NCI-H1930 (cell line): Measurements from ENCODE around the gene MAPKAPK3.
"Not testable (repeated sequence)": the region's sequence is repeated elsewhere in the genome, so short reads cannot be mapped to it uniquely, and the experiment has no call there.

Experiments used
- DNase-seq, 2 experiments: peaks; one replicate each; lab custom pipeline; 2025; lab: John Stamatoyannopoulos, UW

MAPKAPK3 gene

DNA sequence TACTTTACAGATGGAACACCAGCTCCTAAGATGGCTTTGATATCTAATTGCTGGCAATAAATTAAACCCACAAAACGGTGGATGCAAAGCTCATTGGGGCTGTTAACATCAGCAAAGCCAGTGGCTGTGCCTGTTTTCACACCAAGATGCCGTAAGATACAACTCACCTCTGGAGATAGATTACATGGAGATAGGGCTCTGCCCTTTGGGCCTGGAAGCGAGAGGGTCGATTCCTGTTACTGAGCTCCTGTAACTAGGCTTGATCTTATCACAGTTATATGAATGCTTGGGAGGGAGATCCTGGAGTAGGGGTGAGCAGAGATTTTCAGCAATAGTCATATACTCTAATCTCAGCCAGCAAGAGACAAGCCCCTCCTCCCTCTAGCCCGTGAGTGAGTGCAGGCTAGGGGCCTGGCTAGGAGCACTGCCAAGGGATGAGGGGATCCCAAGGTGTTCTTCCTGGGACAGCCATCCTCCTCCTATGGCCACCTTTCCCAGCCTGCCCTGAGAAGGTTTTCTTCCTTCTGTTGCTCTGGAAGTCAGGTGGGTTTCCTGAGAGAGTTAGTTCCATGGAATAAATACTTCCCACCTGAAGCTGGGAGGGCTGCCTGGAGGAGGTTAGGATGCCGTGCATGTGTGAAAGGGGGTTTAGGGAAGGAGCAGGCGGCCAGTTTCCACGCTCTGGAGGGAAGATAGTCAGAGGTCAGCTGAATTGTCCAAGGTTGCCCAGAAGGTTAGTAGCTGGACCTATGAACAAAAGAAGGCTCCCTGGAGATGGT is 39.7 kb downstream of the MAPKAPK3 start:
- DNase-seq, result no peak

- no peak for DNase-seq
Measured at GRCh38 chr3:50657407-50657806, 40.5 kb downstream of the MAPKAPK3 start.

DNA sequence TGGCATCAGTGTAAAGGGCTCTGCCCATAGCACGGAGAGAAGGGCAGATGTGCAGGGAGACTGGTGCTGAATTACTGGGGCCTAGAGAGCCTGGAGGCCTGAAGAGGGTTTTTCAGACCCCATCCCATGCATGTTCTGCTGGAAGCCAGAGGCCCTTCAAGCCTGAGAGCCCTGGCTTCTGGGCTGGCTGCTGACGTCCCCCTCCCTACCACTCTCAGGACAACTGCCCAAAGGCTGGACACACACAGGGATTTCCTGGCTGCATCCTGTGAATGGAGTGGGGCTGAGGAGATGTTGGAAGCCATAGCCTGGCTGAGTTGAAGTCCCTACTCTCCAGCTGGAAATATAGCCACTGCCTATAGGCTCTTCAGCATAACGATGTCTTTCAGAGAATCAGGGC is 40.9 kb downstream of the MAPKAPK3 start:
- no peak for DNase-seq

- no peak for DNase-seq
Measured at GRCh38 chr3:50658416-50658815, 41.5 kb downstream of the MAPKAPK3 start.

- DNase-seq, result no peak
Measured at GRCh38 chr3:50658831-50659230, 41.9 kb downstream of the MAPKAPK3 start.

DNA sequence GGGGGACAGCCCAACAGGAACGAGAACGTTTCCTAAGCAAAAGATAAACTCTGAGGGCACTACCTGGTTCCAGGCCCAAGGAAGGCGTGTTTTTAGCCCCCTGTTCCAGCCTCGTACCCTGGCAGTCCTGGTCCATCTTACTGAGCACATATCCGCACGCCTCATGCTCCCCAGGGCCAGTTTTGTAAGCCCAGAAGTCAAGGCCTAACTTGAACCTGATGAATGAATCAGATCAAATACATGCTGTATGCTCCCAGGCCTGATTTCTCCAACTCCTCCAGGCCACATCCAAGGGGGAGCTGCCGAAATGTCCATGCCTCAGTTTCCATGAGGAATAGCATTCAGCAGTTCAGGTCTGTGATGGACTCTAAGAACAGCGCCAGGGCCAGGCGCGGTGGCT is 43.4 kb downstream of the MAPKAPK3 start:
- DNase-seq, result no peak

DNA sequence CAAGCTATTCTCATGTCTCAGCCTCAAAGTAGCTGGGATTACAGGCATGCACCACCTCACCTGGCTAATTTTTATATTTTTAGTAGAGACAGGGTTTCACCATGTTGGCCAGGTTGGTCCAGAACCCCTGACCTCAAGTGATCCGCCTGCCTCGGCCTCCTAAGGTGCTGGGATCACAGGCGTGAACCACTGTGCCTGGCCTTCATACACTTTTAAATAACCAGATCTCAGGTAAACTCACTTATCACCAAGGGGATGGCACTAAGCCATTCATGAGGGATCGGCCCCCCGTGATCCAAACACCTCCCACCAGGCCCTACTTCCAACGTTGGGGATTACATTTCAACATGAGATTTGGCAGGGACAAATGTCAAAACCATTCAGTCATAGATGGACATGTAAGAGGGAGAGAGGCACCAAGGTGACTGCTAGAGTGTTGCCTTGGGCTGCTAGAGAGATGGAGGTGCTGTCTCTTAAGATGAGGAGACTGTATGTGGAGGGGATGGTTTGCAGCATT is 44.4 kb downstream of the MAPKAPK3 start:
- no peak for DNase-seq

- no peak for DNase-seq
Measured at GRCh38 chr3:50662408-50662807, 45.5 kb downstream of the MAPKAPK3 start.

DNA sequence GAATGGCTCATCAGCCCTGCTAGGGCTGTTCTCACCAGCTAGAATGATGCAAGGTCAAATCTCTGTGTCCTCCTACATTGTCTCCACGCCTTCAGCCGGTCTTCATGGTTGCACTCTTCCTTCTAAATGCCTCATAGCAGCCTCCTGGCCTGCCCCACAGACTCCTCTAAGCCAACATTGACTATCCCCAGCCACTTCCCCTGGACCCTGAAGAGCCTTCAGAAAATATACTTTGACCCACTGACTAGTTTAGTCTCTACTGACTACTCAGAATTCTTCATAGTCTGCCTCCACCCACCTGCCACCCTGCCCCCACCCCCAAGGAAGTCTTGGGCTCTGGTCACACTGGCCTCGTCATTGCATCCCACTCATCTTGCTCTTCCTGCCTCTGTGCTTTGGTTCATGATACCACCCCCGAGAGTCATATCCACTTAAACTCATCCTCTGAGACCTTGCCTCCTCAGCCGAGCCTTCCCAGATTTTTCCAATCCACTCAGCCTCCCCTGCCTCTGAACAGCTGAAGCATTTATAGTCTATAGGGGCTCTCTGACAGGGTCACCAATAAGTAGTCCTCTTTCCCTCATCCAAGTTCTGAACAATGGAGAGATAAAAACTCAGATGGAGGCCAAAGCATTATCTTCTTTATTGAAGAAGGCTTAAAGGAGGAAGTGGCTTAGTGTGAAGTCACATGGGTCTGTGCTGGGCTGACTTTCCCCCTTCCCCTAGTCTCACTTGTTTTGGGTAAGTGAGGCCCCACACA is 48.3 kb downstream of the MAPKAPK3 start:
- no peak for DNase-seq

DNA sequence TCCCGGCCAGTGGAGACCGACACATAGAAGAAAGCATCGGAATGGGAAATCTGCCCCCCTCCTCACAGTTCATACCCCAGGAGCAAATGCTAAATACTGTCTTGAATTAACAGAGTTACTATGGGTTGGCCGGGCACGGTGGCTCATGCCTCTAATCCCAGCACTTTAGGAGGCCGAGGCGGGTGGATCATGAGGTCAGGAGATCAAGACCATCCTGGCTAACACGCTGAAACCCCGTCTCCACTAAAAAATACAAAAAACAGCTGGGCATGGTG is 48.8 kb downstream of the MAPKAPK3 start:
- DNase-seq, result not testable (repeated sequence)

DNA sequence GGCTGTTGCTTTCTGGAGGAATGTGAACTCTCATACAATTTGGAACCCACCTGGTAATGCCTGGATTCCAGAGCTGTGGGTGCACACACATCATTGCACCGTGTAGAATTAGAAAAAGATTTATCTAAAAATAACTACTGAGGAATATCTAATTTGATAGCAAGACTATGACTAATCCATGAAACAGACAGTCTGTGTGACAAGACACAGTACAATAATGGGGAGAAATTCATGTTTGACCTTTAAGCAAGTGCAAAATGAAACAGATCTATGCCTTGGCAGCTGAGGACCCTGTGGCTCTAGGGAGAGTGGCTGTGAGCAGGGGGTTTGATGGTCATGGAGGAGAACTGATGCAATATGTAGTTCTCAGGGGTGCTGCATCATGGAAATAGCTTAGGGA is 49.9 kb downstream of the MAPKAPK3 start:
- DNase-seq, result no peak

DNA sequence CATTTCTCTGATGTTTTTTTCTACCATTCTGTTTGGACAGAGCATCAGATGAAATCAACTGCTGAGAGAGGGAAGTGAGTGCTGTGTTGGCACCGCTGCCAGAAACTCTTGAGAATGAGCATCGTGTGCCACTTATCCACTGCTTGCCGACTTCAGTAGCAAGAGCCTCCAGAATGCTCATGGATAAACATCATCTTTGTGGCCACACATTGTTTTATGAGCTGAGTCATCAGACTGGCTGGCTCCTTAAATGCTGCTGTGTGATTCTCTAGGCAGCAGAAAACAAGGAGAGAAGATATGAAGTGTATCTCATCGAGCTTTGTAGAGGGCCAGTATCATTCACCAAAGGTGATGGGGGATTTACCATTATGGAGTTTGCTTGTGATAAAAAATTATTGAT is 54.4 kb downstream of the MAPKAPK3 start:
- DNase-seq, result no peak

DNA sequence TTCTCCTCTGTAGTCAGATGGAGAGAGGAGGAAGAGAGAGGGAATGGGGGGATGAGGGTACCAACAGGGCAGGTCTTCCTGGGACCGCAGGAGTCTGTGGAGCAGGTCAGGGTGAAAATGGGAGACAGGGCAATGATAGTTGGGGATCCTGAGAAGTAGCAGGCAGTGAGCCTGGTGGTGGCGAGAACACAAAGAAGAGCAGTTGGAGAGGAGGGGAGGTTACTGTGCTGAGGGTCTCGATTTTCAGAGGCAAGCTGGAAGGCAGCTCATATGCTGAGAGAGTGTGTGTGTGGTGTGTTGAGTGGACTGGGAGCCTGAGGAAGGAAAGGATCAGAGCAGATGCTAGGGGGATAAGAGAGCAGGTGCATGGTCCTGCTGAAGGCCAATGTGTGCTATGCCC is 55.7 kb downstream of the MAPKAPK3 start:
- no peak for DNase-seq

DNA sequence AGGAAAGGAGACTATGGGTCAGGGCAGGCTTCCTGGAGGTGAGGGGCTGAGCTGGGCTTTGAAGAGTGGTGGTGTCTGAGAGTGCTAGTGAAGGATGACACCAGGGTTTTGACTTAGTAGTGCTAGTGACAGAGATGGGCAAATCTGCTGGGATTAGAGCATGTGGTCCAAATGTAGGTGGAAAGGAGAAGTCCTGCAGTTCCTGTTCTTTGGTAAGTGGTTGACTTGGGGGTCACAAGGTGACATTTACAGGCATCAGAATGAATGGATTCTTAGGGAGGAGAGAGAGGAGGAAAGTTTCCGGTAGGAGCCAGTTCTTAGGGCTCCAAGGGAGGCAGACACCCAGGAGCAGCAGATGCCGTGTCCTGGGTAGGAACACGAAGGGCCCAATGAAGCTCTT is 57.0 kb downstream of the MAPKAPK3 start:
- DNase-seq, result no peak

GRCh38 chr3:50674349-50675178 is 57.6 kb downstream of the MAPKAPK3 start, which contains the start of gene DOCK3:
DOCK3 (plus strand) TSS chr3:50674927; CDS start chr3:50675264, 337 bp downstream.
- peak; percentile 20 to 68 for DNase-seq

- DNase-seq, result peak; percentile 9 to 21
Measured at GRCh38 chr3:50675179-50676030, 58.5 kb downstream of the MAPKAPK3 start.

- DNase-seq, result no peak
Measured at GRCh38 chr3:50676031-50676705, 59.2 kb downstream of the MAPKAPK3 start.

DNA sequence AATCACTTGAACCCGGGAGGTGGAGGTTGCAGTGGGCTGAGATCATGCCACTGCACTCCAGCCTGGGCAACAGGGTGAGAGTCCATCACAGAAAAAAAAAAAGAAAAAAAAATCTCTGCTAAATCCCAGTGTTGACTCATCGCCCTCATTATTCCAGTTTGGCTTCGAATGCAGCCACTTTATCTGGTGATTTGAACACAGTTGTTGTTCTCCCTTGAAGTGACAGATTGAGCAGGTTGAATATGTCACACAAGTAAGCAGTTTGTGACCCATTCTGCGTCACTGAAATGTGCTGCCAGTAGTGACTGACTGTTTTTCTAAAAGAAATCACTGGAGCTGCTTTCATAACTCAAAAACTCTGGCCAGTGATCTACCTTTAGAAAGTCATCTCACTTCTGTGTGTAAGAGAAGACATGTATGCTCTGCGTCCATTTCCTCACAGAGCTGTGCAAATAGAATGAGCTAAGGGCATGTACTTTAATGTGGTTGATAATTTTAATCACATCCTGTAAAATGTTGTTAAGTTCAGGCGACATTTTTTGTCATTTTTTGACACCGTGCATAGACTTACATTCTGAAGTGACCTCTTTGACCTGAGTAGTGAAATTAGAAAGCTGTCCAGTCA is 70.3 kb downstream of the MAPKAPK3 start:
- DNase-seq, result no peak

GRCh38 chr3:50687916-50688315 is 71.0 kb downstream of the MAPKAPK3 start:
- DNase-seq, result no peak

- DNase-seq, result not testable (repeated sequence)
Measured at GRCh38 chr3:50688602-50689001, 71.7 kb downstream of the MAPKAPK3 start.
